NCI-H146 treated with DMSO at 0.1 percent for 48 hours (cell line): ENCODE measurements around the gene ECT2L.
A peak's percentile ranks its signal among the peaks of the same experiment; 100 is the strongest.

Experiments
- DNase-seq: peaks from one replicate; lab custom pipeline; 2025; ENCODE audit not compliant: unreplicated experiment; lab: John Stamatoyannopoulos, UW

ECT2L gene

GRCh38 chr6:138805016-138805765, 9.3 kb downstream of the ECT2L start:
- no peak for DNase-seq

DNA sequence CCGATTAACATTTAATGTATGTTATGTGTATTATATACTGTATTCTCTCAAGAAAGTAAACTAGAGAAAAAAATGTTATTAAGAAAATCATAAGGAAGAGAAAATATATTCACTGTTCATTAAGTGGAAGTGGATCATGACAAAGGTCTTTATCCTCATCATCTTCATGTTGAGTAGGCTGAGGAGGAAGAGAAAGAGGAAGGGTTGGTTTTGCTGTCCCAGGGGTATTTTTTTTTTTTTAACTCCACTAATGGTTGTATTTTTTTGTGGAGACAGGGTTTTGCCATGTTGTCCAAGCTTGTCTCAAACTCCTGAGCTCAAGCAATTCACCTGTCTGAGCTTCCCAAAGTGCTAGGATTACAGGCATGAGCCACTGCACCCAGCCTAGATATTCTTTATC, 11.0 kb downstream of the ECT2L start:
- DNase-seq: no peak

DNA sequence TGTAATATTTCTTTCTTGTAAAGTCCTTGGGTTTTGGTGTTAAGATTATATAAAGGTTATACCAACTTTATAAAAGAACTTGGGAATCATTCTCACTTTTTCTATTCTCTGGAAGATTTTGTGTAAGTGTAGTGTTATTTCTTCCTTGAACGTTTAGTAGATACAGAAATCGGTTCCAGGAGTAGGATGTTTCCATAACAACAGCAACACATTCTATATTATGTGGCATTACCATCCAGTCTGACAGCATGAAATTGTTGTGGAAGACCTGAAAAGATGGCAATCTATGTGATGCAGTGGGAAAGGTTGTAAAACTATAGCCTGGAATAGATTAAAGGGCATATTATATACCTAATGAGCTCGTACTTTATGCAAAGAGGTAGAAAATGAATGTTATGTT, 13.8 kb downstream of the ECT2L start:
- DNase-seq: no peak

- DNase-seq: no peak
These were observed 16.0 kb downstream of the ECT2L start for GRCh38 chr6:138811866-138812265.

DNA sequence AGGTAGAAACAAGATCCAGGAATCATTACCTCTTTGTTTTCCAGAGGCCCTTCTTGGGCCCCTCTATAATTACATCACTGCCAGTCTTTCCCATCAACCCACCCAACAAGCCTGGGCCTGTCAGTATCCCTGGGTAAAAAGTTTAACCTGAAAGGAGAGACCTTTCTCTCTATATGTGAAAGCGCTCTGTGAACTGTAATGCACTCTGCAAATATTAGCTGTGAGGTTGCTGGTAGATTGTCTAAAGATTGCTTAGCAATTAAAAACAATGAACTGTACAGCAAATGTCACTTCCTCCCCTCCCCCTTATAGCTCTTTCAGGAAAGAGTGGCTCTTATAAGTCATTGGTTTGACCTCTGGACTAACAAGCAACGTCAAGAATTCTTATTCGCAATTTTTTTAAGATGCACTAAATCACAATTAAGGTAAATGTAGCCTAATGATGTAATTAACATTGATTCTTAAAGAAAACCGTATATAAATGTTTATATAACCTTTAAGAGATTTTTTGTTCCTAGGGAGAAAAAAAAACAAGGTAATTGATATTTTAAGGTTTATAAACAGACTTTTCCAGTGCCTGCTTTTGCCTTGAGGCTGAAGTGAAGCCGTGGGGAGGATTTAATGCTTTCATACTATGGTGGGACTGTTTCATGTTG, 18.4 kb downstream of the ECT2L start:
- peak; percentile 100 for DNase-seq

GRCh38 chr6:138815221-138815620, 19.3 kb downstream of the ECT2L start:
- peak; percentile 40 for DNase-seq

- peak; percentile 96 for DNase-seq
These were observed 20.1 kb downstream of the ECT2L start for GRCh38 chr6:138815797-138816528.

GRCh38 chr6:138817799-138818198, 21.9 kb downstream of the ECT2L start:
- peak; percentile 68 for DNase-seq

GRCh38 chr6:138818496-138819194, 22.8 kb downstream of the ECT2L start:
- DNase-seq: no peak

- peak; percentile 44 for DNase-seq
These were observed 25.6 kb downstream of the ECT2L start for GRCh38 chr6:138821519-138821918.

- no peak for DNase-seq
These were observed 28.7 kb downstream of the ECT2L start for GRCh38 chr6:138824482-138825144.

DNA sequence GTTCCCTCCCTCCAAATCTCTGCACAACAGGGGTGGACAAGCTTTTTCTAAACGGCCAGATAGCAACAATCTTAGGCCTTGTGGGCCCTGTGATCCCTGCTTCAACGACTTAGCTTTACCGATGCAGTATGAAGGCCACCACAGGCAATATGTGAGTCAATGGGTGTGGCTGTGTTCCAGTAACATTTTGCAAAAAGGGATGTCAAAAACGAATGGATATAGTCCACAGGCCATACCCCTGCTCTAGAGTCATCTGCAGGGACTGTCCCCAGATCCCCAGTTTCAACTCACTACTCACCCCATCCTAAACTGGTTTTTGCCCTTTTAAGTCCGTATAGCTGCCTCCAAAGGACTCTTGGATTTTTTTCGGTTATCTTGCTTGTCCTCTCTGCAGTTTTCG, 34.4 kb downstream of the ECT2L start:
- no peak for DNase-seq

GRCh38 chr6:138832182-138832581, 36.3 kb downstream of the ECT2L start:
- no peak for DNase-seq

GRCh38 chr6:138833816-138834539, 38.1 kb downstream of the ECT2L start:
- peak; percentile 16 for DNase-seq

DNA sequence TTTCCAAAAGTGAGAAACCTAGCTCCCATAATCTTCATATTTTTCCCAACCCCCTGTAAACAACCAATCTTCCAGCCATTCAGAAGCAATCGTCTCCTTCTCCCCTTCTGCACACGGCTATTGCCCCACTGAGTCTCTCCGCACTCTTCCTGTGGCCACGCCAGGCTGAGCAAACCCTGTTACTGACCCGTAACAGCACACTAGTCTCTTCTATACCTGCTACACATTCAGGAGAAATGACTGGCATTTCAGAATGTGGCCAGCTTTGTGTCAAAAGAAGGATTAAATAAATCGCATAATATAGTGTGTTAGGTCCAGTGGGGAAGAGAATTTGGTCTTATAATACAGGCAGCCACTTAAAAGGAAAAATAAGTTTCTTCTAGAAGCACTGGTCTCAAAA, 41.4 kb downstream of the ECT2L start:
- DNase-seq: no peak

DNA sequence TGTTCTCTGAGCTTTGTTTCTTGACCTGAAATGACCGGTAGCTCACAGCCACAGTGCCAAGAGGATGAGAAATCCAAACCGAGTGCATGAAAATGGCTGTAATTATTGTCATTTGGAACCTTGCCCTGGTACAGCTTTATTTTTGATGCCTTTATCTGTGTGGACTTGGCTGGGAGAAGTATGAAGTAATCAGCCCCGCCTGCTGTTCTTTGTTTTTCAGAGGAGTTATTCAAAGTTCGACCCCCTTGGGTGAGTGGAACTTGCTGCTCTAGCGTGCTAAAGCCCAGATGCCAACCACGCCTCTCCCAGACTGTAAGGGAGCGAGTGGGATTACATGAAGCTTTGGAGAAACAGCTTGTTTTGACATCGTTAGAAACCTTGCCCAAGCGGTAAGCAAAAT, 48.3 kb downstream of the ECT2L start:
- peak; percentile 16 for DNase-seq

- no peak for DNase-seq
These were observed 52.0 kb downstream of the ECT2L start for GRCh38 chr6:138847884-138848283.

DNA sequence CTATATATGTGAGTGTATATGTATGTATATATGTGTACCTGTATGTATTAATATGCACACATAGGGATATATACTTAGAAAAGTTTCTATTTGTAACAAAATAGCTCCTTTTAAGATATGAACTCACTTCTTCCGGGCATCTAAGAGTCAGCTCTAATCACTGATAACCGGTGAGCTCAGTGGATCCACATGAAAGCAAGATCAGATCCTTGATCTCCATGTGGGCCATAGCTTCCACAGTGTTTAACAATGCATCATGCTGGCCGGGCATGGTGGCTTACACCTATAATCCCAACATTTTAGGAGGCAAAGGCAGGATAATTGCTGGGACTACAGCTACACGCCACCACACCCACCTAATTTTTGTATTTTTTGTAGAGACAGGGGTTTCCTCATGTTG, 52.6 kb downstream of the ECT2L start:
- no peak for DNase-seq

DNA sequence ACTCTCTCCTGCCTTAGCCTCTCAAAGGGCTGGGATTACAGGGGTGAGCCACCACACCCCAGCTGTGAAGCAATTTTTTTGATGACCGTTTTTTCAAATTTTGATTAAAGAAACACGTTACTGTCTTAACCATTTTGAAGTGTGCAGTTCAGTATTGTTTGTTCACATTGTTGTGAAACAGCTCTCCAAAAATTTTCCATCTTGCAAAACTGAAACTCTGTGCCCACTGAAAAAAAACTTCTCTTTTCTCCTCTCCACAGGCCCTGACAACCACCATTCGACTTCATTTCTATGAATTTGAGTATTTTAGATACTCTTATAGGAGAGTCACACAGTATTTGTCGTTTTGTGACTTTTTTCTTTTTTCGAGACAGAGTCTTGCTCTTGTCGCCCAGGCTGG, 53.9 kb downstream of the ECT2L start:
- DNase-seq: no peak

GRCh38 chr6:138856654-138857053, 60.8 kb downstream of the ECT2L start:
- no peak for DNase-seq
